ENCODE results near the gene ANKS3.

- TF ChIP-seq ZNF302 (tag by site-specific recombination; IDR thresholded peaks at IDR 0.05; ENCODE audit: low read depth) (no peak), ZBTB48 (tag by site-specific recombination; IDR thresholded peaks at IDR 0.05) (no peak), ZNF24 (tag by site-specific recombination; IDR thresholded peaks at IDR 0.05) (no peak), ZNF645 (tag by site-specific recombination; IDR thresholded peaks at IDR 0.05) (no peak)
- TF ChIP-seq, protein P1, sequence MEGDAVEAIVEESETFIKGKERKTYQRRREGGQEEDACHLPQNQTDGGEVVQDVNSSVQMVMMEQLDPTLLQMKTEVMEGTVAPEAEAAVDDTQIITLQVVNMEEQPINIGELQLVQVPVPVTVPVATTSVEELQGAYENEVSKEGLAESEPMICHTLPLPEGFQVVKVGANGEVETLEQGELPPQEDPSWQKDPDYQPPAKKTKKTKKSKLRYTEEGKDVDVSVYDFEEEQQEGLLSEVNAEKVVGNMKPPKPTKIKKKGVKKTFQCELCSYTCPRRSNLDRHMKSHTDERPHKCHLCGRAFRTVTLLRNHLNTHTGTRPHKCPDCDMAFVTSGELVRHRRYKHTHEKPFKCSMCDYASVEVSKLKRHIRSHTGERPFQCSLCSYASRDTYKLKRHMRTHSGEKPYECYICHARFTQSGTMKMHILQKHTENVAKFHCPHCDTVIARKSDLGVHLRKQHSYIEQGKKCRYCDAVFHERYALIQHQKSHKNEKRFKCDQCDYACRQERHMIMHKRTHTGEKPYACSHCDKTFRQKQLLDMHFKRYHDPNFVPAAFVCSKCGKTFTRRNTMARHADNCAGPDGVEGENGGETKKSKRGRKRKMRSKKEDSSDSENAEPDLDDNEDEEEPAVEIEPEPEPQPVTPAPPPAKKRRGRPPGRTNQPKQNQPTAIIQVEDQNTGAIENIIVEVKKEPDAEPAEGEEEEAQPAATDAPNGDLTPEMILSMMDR (tag by site-specific recombination; IDR thresholded peaks at IDR 0.05) = no peak
Measured at GRCh38 chr16:4771646-4772045, 37.6 kb upstream of the ANKS3 start.
